GM19372 (cell line): ENCODE data around the gene GIT1.
A peak's percentile ranks its signal among the peaks of the same experiment; 100 is the strongest.

Source experiments
- ATAC-seq: cut with Tn5 transposase; IDR thresholded peaks from one replicate; pipeline ENCODE4 v1.9.1; 2021; ENCODE audit warnings: mild to moderate bottlenecking, low read depth, moderate library complexity; ENCODE audit not compliant: unreplicated experiment

GIT1 gene

GRCh38 chr17:29616300-29617048 lies 27.0 kb upstream of the GIT1 start:
- ATAC-seq, result no peak

- ATAC-seq, result peak; percentile 54
These were observed 26.2 kb upstream of the GIT1 start for GRCh38 chr17:29615492-29616299.

GRCh38 chr17:29615048-29615385 lies 25.6 kb upstream of the GIT1 start:
- ATAC-seq, result no peak

GRCh38 chr17:29614349-29615047 lies 25.1 kb upstream of the GIT1 start:
- no peak for ATAC-seq

GRCh38 chr17:29613856-29614255 lies 24.4 kb upstream of the GIT1 start:
- ATAC-seq, result no peak

- peak; percentile 50 for ATAC-seq
These were observed 23.9 kb upstream of the GIT1 start for GRCh38 chr17:29613352-29613837.

GRCh38 chr17:29612404-29613280 lies 23.2 kb upstream of the GIT1 start:
- no peak for ATAC-seq

GRCh38 chr17:29612094-29612403 lies 22.6 kb upstream of the GIT1 start:
- no peak for ATAC-seq

GRCh38 chr17:29611351-29612093 lies 22.1 kb upstream of the GIT1 start:
- no peak for ATAC-seq

- ATAC-seq, result no peak
These were observed 20.9 kb upstream of the GIT1 start for GRCh38 chr17:29610395-29610794.

- ATAC-seq, result no peak
These were observed 19.5 kb upstream of the GIT1 start for GRCh38 chr17:29608986-29609385.

- no peak for ATAC-seq
These were observed 18.2 kb upstream of the GIT1 start for GRCh38 chr17:29607557-29608195.

- ATAC-seq, result no peak
These were observed 13.7 kb upstream of the GIT1 start for GRCh38 chr17:29603109-29603674.

- ATAC-seq, result no peak
These were observed 8.1 kb upstream of the GIT1 start for GRCh38 chr17:29597361-29598172.

GRCh38 chr17:29596811-29597210 lies 7.4 kb upstream of the GIT1 start:
- no peak for ATAC-seq

GRCh38 chr17:29595943-29596774 lies 6.7 kb upstream of the GIT1 start:
- no peak for ATAC-seq
